Superior temporal gyrus (tissue), 1 donor: ENCODE measurements around the gene PLCL2.
A peak's percentile ranks its signal among the peaks of the same experiment; 100 is the strongest.

Experiments
- DNase-seq: peaks from one replicate; pipeline ENCODE4 v3.0.0-alpha.2; 2016; ENCODE audit errors: extremely low spot score

Gene PLCL2

DNA sequence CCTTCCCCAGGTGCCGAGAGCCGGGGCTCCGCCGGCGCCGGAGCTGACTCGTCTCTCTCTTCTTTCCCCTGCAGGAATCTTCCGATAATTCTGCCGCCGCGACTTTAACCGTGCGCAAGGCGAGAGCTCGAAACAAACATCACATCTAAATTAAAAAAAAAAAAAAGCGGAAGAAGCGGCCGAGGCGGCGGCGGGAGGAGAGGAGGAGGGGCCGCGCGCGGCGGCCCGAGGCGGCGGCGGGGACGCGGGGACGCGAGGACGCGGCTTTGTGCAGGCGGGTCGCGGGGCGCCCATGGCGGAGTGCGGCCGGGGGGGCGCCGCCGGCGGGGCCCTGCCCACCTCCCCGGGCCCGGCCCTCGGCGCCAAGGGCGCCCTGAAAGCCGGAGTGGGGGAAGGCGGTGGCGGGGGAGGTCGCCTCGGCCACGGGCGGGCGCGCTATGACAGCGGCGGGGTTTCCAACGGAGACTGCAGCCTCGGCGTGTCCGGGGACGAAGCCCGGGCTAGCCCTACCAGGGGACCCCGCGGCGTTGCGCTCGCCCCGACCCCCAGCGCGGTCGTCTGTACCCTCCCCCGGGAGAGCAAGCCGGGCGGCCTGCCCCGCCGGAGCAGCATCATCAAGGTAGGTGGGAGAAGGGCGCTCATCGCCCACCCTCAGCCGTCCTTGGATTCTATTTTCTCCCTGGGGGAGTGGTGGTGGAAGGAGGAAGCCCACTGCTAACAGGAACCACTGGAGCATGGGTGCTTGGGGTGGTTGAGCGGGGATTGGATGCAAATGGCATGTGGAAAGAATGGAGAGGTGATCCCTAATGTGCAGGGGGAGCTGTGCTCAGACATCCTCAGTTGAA lies at the start of gene PLCL2:
Gene PLCL2 (plus strand): TSS at position 208 of the 845 bp plus-strand sequence. CDS start 85 bp downstream, at position 293.
- DNase-seq, result no peak

GRCh38 chr3:16836505-16837237 lies 48.1 kb upstream of the PLCL2 start:
- DNase-seq, result no peak

DNA sequence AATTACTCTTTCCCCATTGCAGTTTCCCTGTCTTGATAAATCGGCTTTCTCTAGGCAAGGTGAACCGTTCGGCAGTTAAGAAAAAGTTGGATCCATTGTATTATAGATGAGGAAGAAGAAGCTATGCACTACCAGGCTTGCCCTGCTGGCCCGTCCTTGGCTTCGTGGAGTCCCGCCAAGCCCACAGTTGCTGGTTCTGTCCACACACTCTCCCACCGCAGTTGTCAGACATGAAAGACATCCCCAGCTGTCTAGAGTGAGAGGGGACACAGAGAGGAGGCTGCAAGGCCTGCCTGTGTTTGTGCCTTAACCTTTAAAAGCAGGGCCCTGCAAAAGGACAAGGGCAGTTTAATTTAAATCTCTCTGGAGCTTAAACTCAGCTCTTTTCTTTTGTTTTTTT lies 47.2 kb upstream of the PLCL2 start:
- no peak for DNase-seq

DNA sequence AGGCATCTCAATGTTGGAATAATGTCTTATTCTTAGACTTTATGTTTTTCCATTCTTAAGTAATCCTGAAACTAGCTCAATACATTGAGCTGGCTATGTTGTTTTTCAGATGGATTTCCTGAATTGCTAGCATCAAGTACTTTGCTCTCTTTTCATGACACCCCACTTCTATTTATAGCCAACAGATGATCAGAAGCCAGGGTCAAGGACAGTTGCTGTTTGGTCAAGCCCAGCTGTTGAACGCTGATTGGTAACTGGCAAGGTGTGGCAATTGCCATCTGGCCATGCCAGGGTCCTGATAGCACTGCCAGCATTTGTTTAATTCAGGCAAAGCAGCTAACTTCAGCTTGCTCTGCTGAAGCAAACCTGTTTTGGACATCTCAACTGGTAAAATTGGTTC lies 46.2 kb upstream of the PLCL2 start:
- DNase-seq, result no peak

GRCh38 chr3:16839271-16840100 lies 45.3 kb upstream of the PLCL2 start:
- DNase-seq, result no peak

DNA sequence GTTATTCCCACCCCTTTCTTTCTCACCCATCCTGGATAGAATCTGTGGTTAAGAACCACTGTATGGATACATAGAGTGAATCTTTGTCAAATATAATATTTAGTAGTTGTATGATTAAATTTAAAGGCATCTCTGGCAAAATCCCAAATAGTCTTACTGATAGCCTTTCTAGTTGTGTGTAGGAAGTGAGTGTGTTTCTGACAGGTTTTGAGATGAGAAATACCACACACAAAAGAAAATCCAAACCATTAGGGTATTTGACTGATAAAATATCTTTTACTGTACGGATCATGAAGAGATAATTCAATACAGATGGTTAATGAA lies 44.7 kb upstream of the PLCL2 start:
- no peak for DNase-seq

GRCh38 chr3:16841041-16841753 lies 43.6 kb upstream of the PLCL2 start:
- no peak for DNase-seq

- no peak for DNase-seq
These were observed 42.9 kb upstream of the PLCL2 start for GRCh38 chr3:16841904-16842271.

DNA sequence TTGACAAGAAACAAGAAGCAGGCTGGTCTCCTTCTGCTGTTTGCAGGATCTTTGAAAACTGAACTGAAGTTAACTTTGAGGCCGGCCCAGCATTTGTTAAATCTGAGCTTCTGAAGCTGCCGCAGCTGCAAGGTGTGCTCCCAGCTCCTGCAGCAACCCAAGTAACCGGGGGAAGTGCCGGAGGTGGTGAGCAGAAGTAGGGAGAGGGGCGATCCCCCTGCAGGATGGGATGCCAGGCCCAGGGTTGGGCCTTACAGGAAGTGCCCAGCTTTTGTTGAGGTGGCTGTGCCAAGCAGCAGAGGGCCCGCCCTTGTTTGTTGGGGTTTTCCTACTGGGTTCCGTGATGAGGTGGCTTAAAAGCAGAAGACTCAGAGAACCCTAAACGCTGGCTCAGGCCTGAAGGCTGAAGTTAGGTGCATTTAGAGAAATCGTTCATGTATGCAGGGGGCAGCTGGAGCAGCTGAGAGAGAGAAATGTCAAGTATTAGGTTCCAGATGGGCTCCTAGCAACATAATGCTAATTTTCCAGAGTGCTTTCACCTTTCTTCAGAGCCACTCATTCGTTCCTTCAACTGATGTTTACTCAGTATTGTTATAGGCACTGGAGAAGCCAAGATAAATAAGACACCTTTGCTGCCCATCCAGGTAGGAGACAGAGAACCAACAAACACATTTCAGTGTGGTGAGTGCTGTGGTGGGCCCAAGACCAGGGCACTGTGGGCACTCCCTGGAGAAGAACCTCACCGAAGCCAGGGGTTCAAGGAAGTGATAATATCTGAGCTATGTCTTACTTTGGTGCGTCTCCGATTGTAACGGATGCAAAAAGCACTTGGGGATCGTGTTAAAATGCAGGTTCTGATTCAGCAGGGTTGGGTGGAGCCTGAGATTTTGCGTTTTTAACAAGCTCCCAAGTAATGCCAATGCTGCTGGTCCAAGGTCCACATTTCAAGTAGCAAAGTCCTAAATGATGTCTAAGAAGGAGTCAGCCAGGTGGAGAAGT lies 42.2 kb upstream of the PLCL2 start:
- DNase-seq, result no peak

GRCh38 chr3:16844222-16844621 lies 40.5 kb upstream of the PLCL2 start:
- no peak for DNase-seq

DNA sequence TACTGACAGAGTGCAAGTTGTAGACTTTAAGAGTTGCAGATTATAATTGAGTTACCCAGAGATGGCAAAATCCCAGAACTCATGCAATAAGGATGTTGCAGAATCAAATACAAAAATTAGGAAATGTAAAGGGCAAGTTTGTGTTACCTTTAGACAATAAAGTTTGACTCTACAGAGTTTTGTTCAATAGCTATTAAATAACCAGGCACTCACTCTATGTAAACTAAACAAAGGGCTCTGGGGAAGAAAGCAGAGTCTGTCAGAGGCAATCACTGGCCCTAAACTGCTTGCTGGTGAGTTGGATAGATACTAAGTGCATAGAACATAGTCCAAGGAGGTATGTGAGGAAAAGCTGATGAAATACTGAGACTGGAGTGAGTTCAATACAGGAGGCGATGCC lies 40.0 kb upstream of the PLCL2 start:
- no peak for DNase-seq

DNA sequence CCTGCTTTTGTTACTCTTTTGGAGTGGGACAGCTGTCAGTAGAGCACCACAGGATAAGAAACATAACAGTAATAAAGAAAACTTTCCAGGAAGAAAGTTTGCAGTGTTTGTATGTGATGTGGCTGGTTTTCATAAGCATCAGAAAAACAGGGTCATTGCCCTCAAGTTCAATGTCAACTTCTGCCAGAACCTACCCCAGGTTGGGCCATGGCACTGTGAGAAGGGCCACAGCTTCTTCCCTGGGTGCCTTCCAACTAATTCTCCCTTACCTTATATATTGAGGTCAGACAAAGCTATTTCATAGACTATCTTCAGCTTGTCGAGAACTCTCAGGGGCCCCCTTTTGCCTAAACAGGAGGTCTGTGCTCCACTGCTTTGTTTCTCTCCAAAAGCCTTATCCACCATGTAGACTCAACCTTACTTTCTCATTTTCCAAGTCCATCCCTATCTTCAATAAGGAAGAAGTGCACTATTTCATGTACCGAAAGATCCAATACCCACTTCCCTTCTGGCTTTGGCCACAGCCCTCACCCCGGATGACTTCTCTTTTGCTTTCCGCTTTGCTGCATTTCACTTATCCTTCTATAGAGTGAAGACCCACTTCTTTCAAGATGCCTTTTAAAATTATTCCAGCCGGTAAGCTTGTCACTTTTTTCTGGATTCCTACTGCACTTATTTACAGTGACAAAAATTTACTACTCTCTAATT lies 38.2 kb upstream of the PLCL2 start:
- no peak for DNase-seq

GRCh38 chr3:16848007-16848406 lies 36.7 kb upstream of the PLCL2 start:
- DNase-seq, result no peak

DNA sequence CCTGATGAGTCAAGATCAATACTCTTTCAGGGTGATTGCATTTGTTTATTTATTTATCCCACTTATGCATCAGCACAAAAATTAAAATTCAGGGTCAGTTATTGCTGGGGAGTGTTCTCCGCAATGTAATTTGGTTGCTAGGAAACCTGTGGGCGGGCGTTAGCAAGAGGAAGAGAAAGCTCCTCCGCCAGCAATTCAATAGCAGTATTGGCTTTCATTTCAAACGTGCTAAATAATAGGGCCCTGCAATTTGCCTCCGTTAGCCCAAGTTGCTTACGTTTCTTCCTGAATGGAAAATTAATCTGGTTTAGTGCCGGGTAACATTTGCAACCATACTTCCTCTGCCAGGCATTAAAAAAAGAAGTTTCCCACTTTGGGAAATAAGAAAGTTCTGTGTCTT lies 35.5 kb upstream of the PLCL2 start:
- DNase-seq, result peak; percentile 61

DNA sequence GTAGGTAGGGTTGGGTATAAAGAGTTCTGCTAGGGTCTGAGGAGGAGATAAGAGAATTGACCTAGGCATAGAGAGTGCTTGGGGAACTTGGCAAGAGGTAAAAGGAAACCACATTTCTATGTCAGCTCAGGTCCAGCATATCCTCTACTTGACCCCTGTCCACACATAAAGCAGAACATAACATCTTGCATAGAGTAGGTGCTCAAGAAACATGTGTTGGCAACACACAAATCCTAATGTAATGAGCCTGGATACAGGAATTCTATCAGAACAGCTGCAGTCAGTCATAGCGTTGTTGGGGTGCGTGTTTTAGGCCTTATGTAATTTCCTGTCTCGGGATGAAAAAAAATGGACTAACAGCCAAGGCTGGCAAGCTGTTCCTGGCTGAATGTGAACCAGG lies 35.0 kb upstream of the PLCL2 start:
- DNase-seq, result no peak

DNA sequence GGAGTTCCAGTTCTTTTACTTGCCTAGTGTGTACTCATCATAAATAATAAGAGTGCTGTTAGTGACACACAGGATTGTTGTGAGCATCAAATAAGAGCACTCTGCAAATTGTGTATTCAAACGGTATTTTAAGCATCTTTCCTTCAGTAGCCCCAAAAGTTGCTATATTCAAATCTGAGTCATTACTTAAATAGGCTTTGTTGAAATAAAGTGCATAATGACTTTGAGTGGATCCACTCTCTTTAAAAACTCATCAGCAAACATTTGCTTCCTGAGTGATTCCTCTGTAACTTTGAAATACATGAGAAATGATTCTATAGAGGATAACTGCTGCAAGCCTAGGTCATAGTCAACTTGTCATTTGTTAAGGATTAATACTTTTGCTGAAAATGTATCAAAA lies 29.3 kb upstream of the PLCL2 start:
- DNase-seq, result no peak

DNA sequence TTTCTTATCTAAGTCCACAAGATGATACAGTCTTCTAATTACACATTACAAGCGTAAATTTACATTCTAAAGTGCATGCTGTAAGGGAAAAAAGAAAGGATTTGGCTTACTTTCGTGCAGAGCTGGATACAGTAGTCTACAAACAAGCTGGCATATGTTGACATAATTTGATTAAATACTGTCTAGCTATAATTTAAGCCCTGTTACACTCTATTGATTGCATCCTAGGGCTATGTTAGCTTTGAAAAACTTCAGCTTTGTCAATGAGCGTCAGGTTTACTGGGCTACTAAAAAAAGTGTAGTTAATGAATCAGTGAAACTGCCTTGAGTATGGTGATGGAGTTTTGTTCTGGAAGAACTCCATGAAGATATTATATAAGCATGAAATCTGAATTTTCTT lies 24.5 kb upstream of the PLCL2 start:
- DNase-seq, result no peak

DNA sequence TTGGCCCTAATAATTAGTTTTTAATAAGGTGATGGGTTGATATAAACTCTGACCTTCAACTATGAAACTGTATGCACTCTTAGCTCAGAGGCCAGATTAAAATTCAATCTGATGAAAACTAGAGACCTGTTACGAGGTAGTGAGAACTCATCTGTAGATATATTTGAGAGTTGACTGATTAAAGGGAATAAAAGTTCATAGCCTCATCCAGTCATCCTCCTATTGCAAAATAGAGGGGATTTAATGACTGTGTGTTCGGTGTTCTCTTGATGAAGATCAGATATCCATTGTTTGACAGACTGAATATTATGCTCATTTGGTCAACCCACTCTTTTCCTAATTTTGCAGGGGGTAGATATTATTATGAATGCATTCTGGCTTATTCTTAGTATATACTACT lies 23.3 kb upstream of the PLCL2 start:
- DNase-seq, result no peak

GRCh38 chr3:16864610-16865313 lies 20.0 kb upstream of the PLCL2 start:
- no peak for DNase-seq
